Measurements from ENCODE around the gene CYBRD1. TPM values are rescaled to one million over a fixed set of nuclear protein-coding genes. Genes with fewer than 3 reads are reported as not detected.

The CYBRD1 gene
- total and polyA plus RNA-seq, 5 donors from 2014 or later = 0.09 to 0.94 (median 0.20) TPM; not detected in 2

DNA sequence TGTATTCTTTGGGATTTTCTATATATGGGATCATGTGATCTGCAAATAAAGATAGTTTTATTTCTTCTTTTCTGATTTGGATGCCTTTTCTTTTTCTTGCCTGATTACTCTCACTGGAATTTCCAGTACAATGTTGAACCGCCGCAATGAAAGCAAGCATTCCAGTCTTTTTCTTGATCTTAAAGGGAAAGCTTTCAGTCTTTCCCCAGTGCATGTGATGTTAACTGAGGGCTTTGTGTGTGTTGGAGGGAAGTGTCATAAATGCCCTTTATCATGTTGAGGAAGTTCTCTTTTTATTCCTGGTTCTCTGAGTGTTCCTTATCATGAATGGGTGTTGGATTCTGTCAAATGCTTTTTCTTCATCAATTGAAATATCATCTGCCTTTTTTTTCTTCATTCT lies 16.9 kb upstream of the CYBRD1 start:
- H3K9me3 Mint-ChIP-seq = peaks cover 0 to 7% (median 0%) of the 10 kb centered on the region in 7 donors
- no peak overlapping the region for H3K27ac ChIP-seq (ENCODE audit: insufficient read depth, low read length, poor library complexity, severe bottlenecking)
- no peak overlapping the region for H3K4me3 ChIP-seq (ENCODE audit: low read depth, low read length)
- no peaks in the 10 kb centered on the region for H3K36me3 ChIP-seq (ENCODE audit: control insufficient read depth, insufficient read depth, low read length)
- H3K27me3 Mint-ChIP-seq = peaks cover 5% of the 10 kb centered on the region
- ATAC-seq (ENCODE audit: low read depth in 2 of 2) (no peak), DNase-seq (no peak)
- no peak overlapping the region for H3K27ac Mint-ChIP-seq
- no peaks in the 10 kb centered on the region for H3K9me3 ChIP-seq (ENCODE audit: control insufficient read depth in 2 of 2, low read length in 2 of 2)
- peaks cover 0 to 5% (median 2%) of the 10 kb centered on the region in 4 donors for H3K4me1 Mint-ChIP-seq
- no peaks in the 10 kb centered on the region for H3K4me1 ChIP-seq (ENCODE audit: control insufficient read depth, insufficient read depth, low read length, poor library complexity, severe bottlenecking)
- no peak overlapping the region for H3K4me3 Mint-ChIP-seq
- no peaks in the 10 kb centered on the region for H3K27me3 ChIP-seq (ENCODE audit: control insufficient read depth, insufficient read depth, low read length)
- peaks cover 4% of the 10 kb centered on the region for H3K36me3 Mint-ChIP-seq

DNA sequence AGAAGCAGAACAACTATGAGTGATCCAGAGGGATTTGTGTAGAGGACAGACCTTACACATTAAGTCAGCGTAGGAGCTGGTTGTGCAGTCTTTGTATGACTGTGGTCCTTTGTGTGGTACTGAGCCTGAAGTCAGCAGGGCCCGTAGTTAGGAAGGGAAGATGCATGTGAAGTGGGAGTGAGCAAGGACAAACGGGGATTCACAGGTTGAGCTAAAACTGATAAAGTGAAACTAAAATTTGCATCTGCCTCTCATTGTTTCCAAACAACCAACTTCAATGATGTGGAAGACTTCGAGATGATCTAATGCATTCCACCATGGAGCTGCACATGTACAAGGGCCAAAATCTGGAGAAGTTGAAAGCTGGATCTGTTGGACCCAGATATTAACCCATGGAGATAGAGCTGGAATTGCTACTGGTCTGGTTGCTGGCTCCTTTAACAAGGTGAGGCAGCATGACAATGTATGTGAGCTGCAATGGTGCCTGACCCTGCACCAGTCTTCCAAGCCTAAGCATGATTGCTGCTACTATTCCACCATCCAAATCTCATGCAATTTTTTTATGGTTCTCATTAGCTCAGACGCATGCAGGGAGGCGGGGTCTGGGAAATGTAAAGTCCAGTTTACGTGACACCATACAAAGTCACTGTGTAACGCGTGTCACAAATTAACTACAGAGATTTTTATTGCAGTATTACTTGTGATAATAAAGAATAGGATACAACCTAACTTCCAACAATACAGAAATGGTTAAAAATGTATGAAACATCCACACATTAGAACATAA lies 12.1 kb upstream of the CYBRD1 start:
- Mint-ChIP-seq H3K9me3 (no peaks in the 10 kb centered on the region), H3K27me3 (peaks cover 11% of the 10 kb centered on the region), H3K36me3 (peaks cover 8% of the 10 kb centered on the region), H3K4me1 (peaks cover 0 to 9% (median 2%) of the 10 kb centered on the region in 4 donors), H3K27ac (peak overlapping the region in 1 of 3 donors; percentile 2), H3K4me3 (peak overlapping the region in 1 of 4 donors; percentile 1)
- H3K4me3 ChIP-seq (ENCODE audit: low read depth, low read length) = peak overlapping the region; percentile 33
- H3K27me3 ChIP-seq (ENCODE audit: control insufficient read depth, insufficient read depth, low read length) = no peaks in the 10 kb centered on the region
- H3K9me3 ChIP-seq (ENCODE audit: control insufficient read depth in 2 of 2, low read length in 2 of 2) = no peaks in the 10 kb centered on the region
- no peaks in the 10 kb centered on the region for H3K4me1 ChIP-seq (ENCODE audit: control insufficient read depth, insufficient read depth, low read length, poor library complexity, severe bottlenecking)
- no peak for ATAC-seq (ENCODE audit: low read depth in 2 of 2)
- DNase-seq = no peak
- no peak overlapping the region for H3K27ac ChIP-seq (ENCODE audit: insufficient read depth, low read length, poor library complexity, severe bottlenecking)
- no peaks in the 10 kb centered on the region for H3K36me3 ChIP-seq (ENCODE audit: control insufficient read depth, insufficient read depth, low read length)

DNA sequence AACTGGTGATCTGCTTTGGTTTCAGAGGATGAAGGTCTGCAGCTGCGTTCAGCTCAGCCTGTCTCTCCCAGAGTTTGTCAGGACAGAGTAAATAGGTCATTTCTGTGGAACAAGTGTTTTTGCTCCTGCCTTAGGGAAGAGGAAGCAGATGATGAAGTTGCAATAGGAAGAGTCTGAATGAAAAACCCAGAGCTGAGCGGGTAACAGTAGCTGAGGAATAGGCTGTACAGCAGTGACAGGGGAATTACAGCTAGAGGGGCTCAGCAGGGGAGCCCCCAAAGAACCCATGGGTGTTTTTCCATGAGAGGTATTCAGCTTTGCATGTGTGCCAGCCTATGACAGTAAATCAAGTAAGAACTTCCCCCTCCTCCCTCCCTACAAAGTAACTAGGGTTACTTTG lies 10.3 kb upstream of the CYBRD1 start:
- peaks cover 0 to 9% (median 2%) of the 10 kb centered on the region in 4 donors for H3K4me1 Mint-ChIP-seq
- no peak for ATAC-seq (ENCODE audit: low read depth in 2 of 2)
- Histone ChIP-seq H3K9me3 (ENCODE audit: control insufficient read depth in 2 of 2, low read length in 2 of 2) (no peaks in the 10 kb centered on the region), H3K4me3 (ENCODE audit: low read depth, low read length) (no peak overlapping the region), H3K27me3 (ENCODE audit: control insufficient read depth, insufficient read depth, low read length) (no peaks in the 10 kb centered on the region), H3K36me3 (ENCODE audit: control insufficient read depth, insufficient read depth, low read length) (no peaks in the 10 kb centered on the region), H3K27ac (ENCODE audit: insufficient read depth, low read length, poor library complexity, severe bottlenecking) (no peak overlapping the region), H3K4me1 (ENCODE audit: control insufficient read depth, insufficient read depth, low read length, poor library complexity, severe bottlenecking) (no peaks in the 10 kb centered on the region)
- DNase-seq = no peak
- H3K4me3 Mint-ChIP-seq = no peak overlapping the region
- H3K27me3 Mint-ChIP-seq = peaks cover 16% of the 10 kb centered on the region
- peaks cover 8% of the 10 kb centered on the region for H3K36me3 Mint-ChIP-seq
- H3K9me3 Mint-ChIP-seq = peaks cover 0 to 1% (median 0%) of the 10 kb centered on the region in 7 donors
- H3K27ac Mint-ChIP-seq = no peak overlapping the region

DNA sequence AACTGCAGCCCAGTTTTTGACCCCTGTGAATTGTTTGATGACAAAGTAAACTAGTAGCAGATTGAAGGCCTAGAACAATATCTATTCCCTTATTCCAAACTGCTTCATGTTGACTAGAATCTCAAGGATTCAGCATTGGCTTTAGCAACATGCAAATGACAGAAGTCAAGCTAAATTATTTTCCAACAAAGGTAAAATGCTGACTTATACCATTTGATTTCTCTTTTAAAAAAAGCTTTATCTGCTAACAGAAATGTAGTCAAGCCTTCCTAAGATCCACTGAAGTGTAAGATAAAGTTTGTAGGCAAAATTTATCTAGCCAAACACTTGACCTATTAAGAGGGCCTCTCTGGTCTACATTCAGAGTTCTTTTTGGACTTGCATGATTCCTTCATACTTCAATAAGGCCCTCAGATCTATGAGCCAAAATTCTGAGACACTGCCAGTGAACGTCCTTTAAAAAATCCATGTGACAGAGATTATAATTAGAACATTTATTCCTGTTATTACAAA lies 9.5 kb upstream of the CYBRD1 start:
- Mint-ChIP-seq H3K36me3 (peaks cover 8% of the 10 kb centered on the region), H3K9me3 (peaks cover 0 to 2% (median 0%) of the 10 kb centered on the region in 7 donors), H3K4me1 (peaks cover 0 to 9% (median 2%) of the 10 kb centered on the region in 4 donors), H3K4me3 (no peak overlapping the region), H3K27ac (no peak overlapping the region), H3K27me3 (peaks cover 20% of the 10 kb centered on the region)
- Histone ChIP-seq H3K9me3 (ENCODE audit: control insufficient read depth in 2 of 2, low read length in 2 of 2) (no peaks in the 10 kb centered on the region), H3K4me3 (ENCODE audit: low read depth, low read length) (no peak overlapping the region), H3K27ac (ENCODE audit: insufficient read depth, low read length, poor library complexity, severe bottlenecking) (no peak overlapping the region), H3K36me3 (ENCODE audit: control insufficient read depth, insufficient read depth, low read length) (no peaks in the 10 kb centered on the region), H3K27me3 (ENCODE audit: control insufficient read depth, insufficient read depth, low read length) (no peaks in the 10 kb centered on the region), H3K4me1 (ENCODE audit: control insufficient read depth, insufficient read depth, low read length, poor library complexity, severe bottlenecking) (no peaks in the 10 kb centered on the region)
- DNase-seq (no peak), ATAC-seq (ENCODE audit: low read depth in 2 of 2) (no peak)

DNA sequence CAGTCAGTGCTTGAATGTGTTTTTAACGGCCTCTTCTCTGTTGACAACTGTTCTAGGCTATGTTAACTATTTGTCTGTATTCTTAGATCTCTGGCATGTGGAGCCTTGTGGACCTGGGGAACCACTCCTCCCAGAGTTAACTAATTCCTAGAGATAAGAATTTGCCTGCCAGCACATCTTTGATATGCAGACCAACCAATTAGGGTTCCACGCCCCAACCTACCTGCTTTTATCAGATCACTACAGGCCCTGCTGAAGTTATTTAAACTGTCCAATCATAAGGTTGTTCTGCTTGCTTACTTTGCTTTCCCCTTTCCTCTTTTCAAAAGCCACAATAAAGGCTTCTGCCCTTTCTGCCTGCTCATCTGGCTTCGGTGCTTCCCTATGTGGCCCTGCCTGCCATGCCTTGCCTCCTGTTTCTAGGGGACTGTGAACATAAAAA lies 8.5 kb upstream of the CYBRD1 start:
- Mint-ChIP-seq H3K27ac (no peak overlapping the region), H3K4me1 (peaks cover 0 to 9% (median 2%) of the 10 kb centered on the region in 4 donors), H3K9me3 (peaks cover 0 to 2% (median 0%) of the 10 kb centered on the region in 7 donors), H3K4me3 (no peak overlapping the region), H3K27me3 (peaks cover 21% of the 10 kb centered on the region), H3K36me3 (peaks cover 8% of the 10 kb centered on the region)
- Histone ChIP-seq H3K27me3 (ENCODE audit: control insufficient read depth, insufficient read depth, low read length) (no peaks in the 10 kb centered on the region), H3K36me3 (ENCODE audit: control insufficient read depth, insufficient read depth, low read length) (no peaks in the 10 kb centered on the region), H3K27ac (ENCODE audit: insufficient read depth, low read length, poor library complexity, severe bottlenecking) (no peak overlapping the region), H3K4me1 (ENCODE audit: control insufficient read depth, insufficient read depth, low read length, poor library complexity, severe bottlenecking) (no peaks in the 10 kb centered on the region), H3K9me3 (ENCODE audit: control insufficient read depth in 2 of 2, low read length in 2 of 2) (no peaks in the 10 kb centered on the region), H3K4me3 (ENCODE audit: low read depth, low read length) (no peak overlapping the region)
- ATAC-seq (ENCODE audit: low read depth in 2 of 2) (no peak), DNase-seq (no peak)

DNA sequence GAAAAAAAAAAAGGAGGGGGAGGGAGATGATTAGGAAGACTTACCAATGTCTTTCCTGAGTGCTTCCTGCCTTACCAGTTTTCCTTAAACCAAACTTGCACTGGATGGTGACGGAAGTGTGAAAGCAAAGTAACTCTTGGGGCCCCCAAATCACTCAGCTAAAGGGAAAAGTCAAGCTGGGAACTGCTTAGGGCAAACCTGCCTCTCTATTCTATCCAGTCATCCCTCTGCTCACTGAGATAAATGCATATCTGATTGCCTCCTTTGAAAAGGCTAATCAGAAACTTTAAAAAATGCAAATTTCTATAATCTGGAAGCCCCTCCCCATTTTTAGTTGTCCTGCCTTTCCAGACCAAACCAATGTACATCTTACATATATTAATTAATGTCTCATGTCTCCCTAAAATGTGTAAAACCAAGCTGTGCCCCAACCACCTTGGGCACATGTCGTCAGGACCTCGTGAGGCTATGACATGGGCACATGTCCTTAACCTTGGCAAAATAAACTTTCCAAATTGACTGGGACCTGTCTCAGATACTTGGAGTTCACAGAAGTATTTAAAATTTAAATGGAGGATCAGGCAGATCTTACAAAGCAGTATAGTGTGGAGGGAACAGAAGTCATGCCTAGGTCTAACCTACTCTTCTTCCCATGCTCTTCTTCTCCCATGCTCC lies 7.2 kb upstream of the CYBRD1 start:
- ATAC-seq (ENCODE audit: low read depth in 2 of 2) = no peak
- Mint-ChIP-seq H3K36me3 (peaks cover 5% of the 10 kb centered on the region), H3K4me1 (peaks cover 0 to 6% (median under 1%) of the 10 kb centered on the region in 4 donors), H3K4me3 (no peak overlapping the region), H3K27ac (no peak overlapping the region), H3K9me3 (peaks cover 0 to 2% (median 0%) of the 10 kb centered on the region in 7 donors), H3K27me3 (peaks cover 26% of the 10 kb centered on the region)
- Histone ChIP-seq H3K9me3 (ENCODE audit: control insufficient read depth in 2 of 2, low read length in 2 of 2) (no peaks in the 10 kb centered on the region), H3K36me3 (ENCODE audit: control insufficient read depth, insufficient read depth, low read length) (no peaks in the 10 kb centered on the region), H3K27ac (ENCODE audit: insufficient read depth, low read length, poor library complexity, severe bottlenecking) (no peak overlapping the region), H3K4me3 (ENCODE audit: low read depth, low read length) (no peak overlapping the region), H3K4me1 (ENCODE audit: control insufficient read depth, insufficient read depth, low read length, poor library complexity, severe bottlenecking) (no peaks in the 10 kb centered on the region), H3K27me3 (ENCODE audit: control insufficient read depth, insufficient read depth, low read length) (peaks cover 6% of the 10 kb centered on the region)
- no peak for DNase-seq

DNA sequence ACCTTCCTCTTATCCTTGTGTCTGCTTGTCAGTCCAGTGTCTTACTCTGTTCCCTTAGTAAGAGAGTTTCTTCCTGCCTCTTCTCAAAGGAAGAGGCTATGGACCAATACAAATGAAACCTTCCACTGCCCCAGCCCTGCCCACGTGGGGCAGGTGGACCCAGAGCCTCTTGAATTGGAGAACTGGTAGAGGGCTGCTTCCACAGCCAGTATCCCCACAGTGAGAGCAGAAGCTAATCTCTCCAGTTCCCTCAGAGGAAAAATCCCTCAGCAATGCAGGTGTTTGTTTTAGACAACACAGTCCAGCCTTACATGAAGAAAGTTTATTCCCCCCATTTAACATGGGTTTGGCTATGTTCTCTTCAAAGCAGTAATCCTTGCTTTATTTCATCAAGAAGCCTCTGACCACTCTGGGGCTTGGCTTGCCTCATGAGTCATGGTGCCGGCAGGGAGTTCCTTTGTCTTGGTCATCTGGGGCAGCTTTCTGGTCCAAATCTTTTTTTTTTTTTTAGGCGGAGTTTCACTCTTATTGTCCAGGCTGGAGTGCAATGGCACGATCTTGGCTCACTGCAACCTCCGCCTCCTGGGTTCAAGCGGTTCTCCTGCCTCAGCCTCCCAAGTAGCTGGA lies 6.5 kb upstream of the CYBRD1 start:
- no peak overlapping the region for H3K4me3 Mint-ChIP-seq

More for the DNA sequence above, 6.5 kb upstream of the CYBRD1 start:
- Histone ChIP-seq H3K9me3 (ENCODE audit: control insufficient read depth in 2 of 2, low read length in 2 of 2) (no peaks in the 10 kb centered on the region), H3K4me3 (ENCODE audit: low read depth, low read length) (no peak overlapping the region), H3K27ac (ENCODE audit: insufficient read depth, low read length, poor library complexity, severe bottlenecking) (no peak overlapping the region), H3K4me1 (ENCODE audit: control insufficient read depth, insufficient read depth, low read length, poor library complexity, severe bottlenecking) (no peaks in the 10 kb centered on the region), H3K27me3 (ENCODE audit: control insufficient read depth, insufficient read depth, low read length) (peaks cover 8% of the 10 kb centered on the region), H3K36me3 (ENCODE audit: control insufficient read depth, insufficient read depth, low read length) (no peaks in the 10 kb centered on the region)
- Mint-ChIP-seq H3K36me3 (peaks cover 5% of the 10 kb centered on the region), H3K27me3 (peaks cover 27% of the 10 kb centered on the region), H3K27ac (no peak overlapping the region), H3K4me1 (peaks cover 0 to 5% (median 0%) of the 10 kb centered on the region in 4 donors), H3K9me3 (peaks cover 0 to 3% (median 0%) of the 10 kb centered on the region in 7 donors)
- DNase-seq = no peak
- ATAC-seq (ENCODE audit: low read depth in 2 of 2) = no peak

Measured in CD4-positive, CD25-positive, alpha-beta regulatory T cell (primary cell).